ENCODE data around the gene CYTH2.

The CYTH2 gene

DNA sequence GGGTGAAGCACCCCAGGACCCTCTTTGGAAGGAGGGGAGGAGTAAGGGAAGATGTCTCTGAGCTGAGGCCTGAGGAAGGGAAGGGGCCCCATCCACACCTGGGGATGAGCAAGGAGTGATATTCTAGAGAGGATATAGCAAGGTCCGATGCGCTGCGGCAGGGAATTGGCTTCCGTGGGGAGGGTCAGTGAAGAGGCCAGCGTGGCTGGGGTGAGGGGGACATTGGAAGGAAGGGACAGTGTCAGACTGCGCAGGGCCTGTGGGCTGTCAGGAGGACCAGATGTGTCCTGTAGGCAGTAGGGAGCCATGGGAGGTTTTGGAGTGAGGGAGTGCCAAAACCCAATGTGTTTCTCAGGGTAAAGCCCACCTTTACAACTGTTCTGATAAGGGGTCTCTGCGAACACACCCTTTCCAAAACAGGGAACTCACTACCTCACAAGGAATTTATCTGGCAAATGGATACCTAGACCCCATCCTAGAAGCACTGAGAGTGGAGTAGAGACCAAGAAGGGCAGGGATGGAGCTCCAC is 38.8 kb downstream of the CYTH2 start:
- no peaks in the 10 kb centered on the region for H3K36me3 ChIP-seq (ENCODE audit: low read depth)
- H3K4me3 ChIP-seq (ENCODE audit: severe bottlenecking) = no peak overlapping the region
- H3K9me3 ChIP-seq (ENCODE audit: severe bottlenecking) = no peaks in the 10 kb centered on the region
- DNase-seq (ENCODE audit: low spot score) (no peak), ATAC-seq (ENCODE audit: low read depth) (no peak)
- TF ChIP-seq, protein P1, sequence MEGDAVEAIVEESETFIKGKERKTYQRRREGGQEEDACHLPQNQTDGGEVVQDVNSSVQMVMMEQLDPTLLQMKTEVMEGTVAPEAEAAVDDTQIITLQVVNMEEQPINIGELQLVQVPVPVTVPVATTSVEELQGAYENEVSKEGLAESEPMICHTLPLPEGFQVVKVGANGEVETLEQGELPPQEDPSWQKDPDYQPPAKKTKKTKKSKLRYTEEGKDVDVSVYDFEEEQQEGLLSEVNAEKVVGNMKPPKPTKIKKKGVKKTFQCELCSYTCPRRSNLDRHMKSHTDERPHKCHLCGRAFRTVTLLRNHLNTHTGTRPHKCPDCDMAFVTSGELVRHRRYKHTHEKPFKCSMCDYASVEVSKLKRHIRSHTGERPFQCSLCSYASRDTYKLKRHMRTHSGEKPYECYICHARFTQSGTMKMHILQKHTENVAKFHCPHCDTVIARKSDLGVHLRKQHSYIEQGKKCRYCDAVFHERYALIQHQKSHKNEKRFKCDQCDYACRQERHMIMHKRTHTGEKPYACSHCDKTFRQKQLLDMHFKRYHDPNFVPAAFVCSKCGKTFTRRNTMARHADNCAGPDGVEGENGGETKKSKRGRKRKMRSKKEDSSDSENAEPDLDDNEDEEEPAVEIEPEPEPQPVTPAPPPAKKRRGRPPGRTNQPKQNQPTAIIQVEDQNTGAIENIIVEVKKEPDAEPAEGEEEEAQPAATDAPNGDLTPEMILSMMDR (IDR thresholded peaks at IDR 0.05; ENCODE audit: poor library complexity, severe bottlenecking) = no peak
- no peaks in the 10 kb centered on the region for H3K27me3 ChIP-seq (ENCODE audit: insufficient read depth, poor library complexity, severe bottlenecking)
- H3K27ac ChIP-seq (ENCODE audit: poor library complexity, severe bottlenecking) = no peak overlapping the region
- H3K4me1 ChIP-seq (ENCODE audit: insufficient read depth, poor library complexity, severe bottlenecking) = no peaks in the 10 kb centered on the region

DNA sequence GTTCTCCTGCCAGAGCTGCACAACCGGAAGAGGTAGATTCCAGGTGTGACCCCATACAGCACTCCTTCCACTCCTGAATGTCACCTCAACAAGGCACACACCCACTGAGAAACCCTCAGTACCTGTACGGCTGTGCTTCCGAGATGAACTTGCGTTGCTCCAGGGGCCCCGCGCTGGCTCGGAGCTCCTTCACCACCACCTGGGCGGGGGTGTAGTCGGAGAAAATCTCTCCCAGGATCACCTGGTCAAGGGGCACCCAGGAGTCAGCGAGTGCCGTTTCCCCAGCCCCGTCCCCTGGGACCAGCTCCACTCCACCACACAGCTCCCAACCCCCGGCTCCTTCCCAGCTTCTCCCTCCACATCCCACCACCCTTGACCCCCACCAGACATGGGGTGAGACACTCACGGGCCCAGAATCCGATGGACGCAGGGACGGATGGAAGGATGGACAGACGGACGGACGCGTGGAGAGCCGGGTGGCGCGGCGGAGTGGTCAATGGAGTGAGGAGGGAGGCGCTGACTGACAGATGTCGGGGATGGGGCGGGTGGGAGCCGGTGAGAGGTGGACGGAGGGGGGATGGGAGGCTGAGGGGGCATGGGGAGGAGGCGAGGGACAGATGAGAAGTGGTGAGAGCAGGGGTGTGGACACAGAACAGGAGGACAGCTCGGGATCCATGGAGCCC is 39.7 kb downstream of the CYTH2 start:
- TF ChIP-seq, protein P1 (IDR thresholded peaks at IDR 0.05; ENCODE audit: poor library complexity, severe bottlenecking) = no peak
- H3K27ac ChIP-seq (ENCODE audit: poor library complexity, severe bottlenecking) = no peak overlapping the region
- H3K36me3 ChIP-seq (ENCODE audit: low read depth) = no peaks in the 10 kb centered on the region
- H3K4me3 ChIP-seq (ENCODE audit: severe bottlenecking) = no peak overlapping the region
- no peak for ATAC-seq (ENCODE audit: low read depth)
- no peaks in the 10 kb centered on the region for H3K27me3 ChIP-seq (ENCODE audit: insufficient read depth, poor library complexity, severe bottlenecking)
- no peaks in the 10 kb centered on the region for H3K4me1 ChIP-seq (ENCODE audit: insufficient read depth, poor library complexity, severe bottlenecking)
- DNase-seq (ENCODE audit: low spot score) = no peak
- H3K9me3 ChIP-seq (ENCODE audit: severe bottlenecking) = no peaks in the 10 kb centered on the region

DNA sequence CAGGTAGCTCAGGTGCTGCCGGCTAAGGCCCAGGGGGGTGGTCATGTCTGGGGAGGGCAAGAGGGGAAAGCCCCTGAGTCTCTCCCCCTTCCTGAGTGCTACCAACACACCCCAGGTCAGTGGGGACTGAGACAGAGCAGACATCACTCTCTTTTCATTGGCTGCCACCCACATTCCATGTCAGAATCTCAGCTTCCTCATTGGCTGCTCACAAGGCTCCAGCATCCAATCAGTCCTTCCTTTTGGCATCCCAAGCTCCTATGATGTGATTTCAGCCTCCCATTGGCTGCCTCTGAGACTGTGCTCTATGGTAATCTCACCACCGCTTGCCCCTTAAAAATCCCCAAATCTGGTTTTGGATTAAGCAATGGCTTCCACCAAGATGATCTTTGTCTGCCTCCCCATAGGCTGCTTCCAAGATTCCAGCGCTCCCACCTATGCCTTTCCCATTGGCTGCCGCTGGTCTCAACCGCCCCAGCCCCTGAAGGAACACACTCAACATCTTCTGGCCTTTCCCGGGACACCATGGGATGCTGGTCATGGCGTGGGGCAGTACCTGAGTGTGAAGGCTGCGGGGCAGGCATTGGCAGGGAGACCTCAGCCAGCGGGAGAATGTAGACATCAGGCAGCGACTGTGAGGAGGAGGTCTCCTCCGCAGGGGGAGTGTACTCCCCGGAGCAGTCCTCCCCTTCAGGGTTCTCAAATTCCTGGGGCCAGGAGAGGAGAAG is 40.5 kb downstream of the CYTH2 start:
- no peak overlapping the region for H3K4me3 ChIP-seq (ENCODE audit: severe bottlenecking)
- DNase-seq (ENCODE audit: low spot score) (no peak), ATAC-seq (ENCODE audit: low read depth) (no peak)
- no peaks in the 10 kb centered on the region for H3K4me1 ChIP-seq (ENCODE audit: insufficient read depth, poor library complexity, severe bottlenecking)
- H3K36me3 ChIP-seq (ENCODE audit: low read depth) = no peaks in the 10 kb centered on the region
- H3K27me3 ChIP-seq (ENCODE audit: insufficient read depth, poor library complexity, severe bottlenecking) = no peaks in the 10 kb centered on the region
- H3K27ac ChIP-seq (ENCODE audit: poor library complexity, severe bottlenecking) = no peak overlapping the region
- TF ChIP-seq, protein P1 (IDR thresholded peaks at IDR 0.05; ENCODE audit: poor library complexity, severe bottlenecking) = no peak
- no peaks in the 10 kb centered on the region for H3K9me3 ChIP-seq (ENCODE audit: severe bottlenecking)

DNA sequence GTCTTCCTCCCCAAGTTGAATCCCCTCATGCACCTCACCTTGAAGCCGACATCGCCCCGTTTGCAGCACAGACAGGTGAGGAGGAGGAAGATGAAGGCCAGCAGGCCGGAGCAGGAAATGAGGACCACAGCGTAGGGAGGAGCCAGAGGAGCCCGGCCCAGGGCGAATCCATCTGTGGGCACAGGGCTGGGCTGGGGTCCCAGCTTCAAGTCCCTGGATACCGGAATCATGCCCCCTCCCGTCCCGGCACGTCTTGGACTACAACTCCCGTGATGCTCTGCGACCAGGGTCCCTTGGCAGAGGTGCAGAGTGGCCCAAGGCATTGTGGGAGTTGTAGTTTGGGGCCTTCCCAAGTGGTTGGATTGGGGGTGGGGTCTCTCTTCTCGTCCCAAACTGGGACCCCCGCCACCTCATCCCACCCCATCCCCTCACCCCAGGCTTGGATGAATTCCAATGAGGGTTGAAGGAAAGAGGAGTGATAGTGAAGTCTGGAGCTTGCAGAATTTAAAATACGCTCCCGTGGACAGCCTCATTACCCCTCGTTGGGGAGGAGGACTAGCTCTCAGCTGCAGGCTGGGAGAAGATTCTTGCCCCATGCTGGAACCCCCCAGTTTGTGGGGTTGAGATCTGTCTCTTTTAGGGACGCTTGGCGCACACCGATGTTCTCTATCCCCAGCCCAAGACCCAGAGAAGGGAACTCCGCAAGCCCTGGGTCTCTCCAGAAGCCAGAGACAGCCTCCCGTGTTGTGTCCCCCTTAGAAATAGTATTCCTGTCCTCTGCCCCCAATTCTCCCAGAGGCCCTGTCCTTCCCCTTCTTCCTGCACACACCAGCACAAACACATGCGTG is 41.5 kb downstream of the CYTH2 start:
- TF ChIP-seq, protein P1 (IDR thresholded peaks at IDR 0.05; ENCODE audit: poor library complexity, severe bottlenecking) = no peak
- DNase-seq (ENCODE audit: low spot score) (no peak), ATAC-seq (ENCODE audit: low read depth) (peak; percentile 30; the same call in 1 of the 3 replicates)
- Histone ChIP-seq H3K4me1 (ENCODE audit: insufficient read depth, poor library complexity, severe bottlenecking) (no peaks in the 10 kb centered on the region), H3K27ac (ENCODE audit: poor library complexity, severe bottlenecking) (no peak overlapping the region), H3K27me3 (ENCODE audit: insufficient read depth, poor library complexity, severe bottlenecking) (no peaks in the 10 kb centered on the region), H3K4me3 (ENCODE audit: severe bottlenecking) (no peak overlapping the region), H3K36me3 (ENCODE audit: low read depth) (no peaks in the 10 kb centered on the region), H3K9me3 (ENCODE audit: severe bottlenecking) (no peaks in the 10 kb centered on the region)
